ENCODE measurements around the gene PRDM2. TPM values are rescaled to one million over a fixed set of nuclear protein-coding genes. Genes with fewer than 3 reads are reported as not detected.

Gene PRDM2
- total RNA-seq, 2 donors from 2014 or later: 27.8 to 38.9 TPM

- intact Hi-C loops (cut with DNase I): loop anchor here (5.0 kb wide), 1 partner anchor 40 kb away; no protein-coding TSS in a partner anchor
- no peaks in the 10 kb centered on the region for H3K4me1 ChIP-seq (replicated peaks)
- 23% methylated on average over 4 of the region's 4 CpGs for WGBS
- no peak for TF ChIP-seq CTCF (IDR thresholded peaks at IDR 0.05)
- peak; percentile 42 for TF ChIP-seq POLR2AphosphoS5 (IDR thresholded peaks at IDR 0.05)
- H3K27me3 ChIP-seq (replicated peaks; ENCODE audit: insufficient read depth): no peaks in the 10 kb centered on the region
- peak; percentile 16 for DNase-seq (ENCODE audit: low spot score)
- no peaks in the 10 kb centered on the region for H3K36me3 ChIP-seq
- no peak overlapping the region for H3K27ac ChIP-seq
- no peak overlapping the region for H3K4me3 ChIP-seq
- H3K9me3 ChIP-seq: no peaks in the 10 kb centered on the region
Observed at GRCh38 chr1:13662493-13662892, 37.5 kb upstream of the PRDM2 start.

- no peak for DNase-seq (ENCODE audit: low spot score)
- 77% methylated on average over 4 of the region's 4 CpGs for WGBS
- intact Hi-C loops (cut with DNase I): loop anchor here (2.0 to 5.0 kb wide), 2 partner anchors 42 to 295 kb away; no protein-coding TSS in a partner anchor
- Histone ChIP-seq H3K36me3 (no peaks in the 10 kb centered on the region), H3K27me3 (replicated peaks; ENCODE audit: insufficient read depth) (no peaks in the 10 kb centered on the region), H3K4me3 (no peak overlapping the region), H3K9me3 (no peaks in the 10 kb centered on the region), H3K4me1 (replicated peaks) (no peaks in the 10 kb centered on the region), H3K27ac (no peak overlapping the region)
- TF ChIP-seq CTCF (IDR thresholded peaks at IDR 0.05): no peak
- TF ChIP-seq POLR2A (IDR thresholded peaks at IDR 0.05): no peak
- no peak for TF ChIP-seq POLR2AphosphoS5 (IDR thresholded peaks at IDR 0.05)
Observed at GRCh38 chr1:13663969-13664368, 36.0 kb upstream of the PRDM2 start.

DNA sequence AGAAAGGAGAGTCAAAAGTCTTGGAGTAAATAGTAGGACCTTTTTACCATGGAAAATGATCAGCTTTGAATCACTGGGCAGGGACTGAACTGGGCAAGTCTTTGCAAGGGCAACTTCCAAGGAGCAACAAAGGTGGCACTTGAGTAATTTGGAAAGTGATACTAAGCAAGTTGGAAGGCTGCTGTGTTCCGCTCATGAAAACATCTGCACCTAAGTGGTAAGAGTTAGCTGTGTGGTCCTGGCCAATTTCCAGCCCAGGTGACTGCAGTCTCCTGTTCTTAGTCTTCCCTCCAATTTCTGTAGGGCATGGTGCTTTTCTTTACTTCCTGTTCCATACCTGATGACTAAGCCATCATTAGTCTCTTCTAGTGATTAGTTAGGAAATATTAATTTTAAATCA is 35.5 kb upstream of the PRDM2 start:
- intact Hi-C loops (cut with DNase I): loop anchor here (2.0 to 5.0 kb wide), 2 partner anchors 42 to 294 kb away; no protein-coding TSS in a partner anchor
- no peak overlapping the region for H3K27ac ChIP-seq
- H3K4me1 ChIP-seq (replicated peaks): no peaks in the 10 kb centered on the region
- no peaks in the 10 kb centered on the region for H3K9me3 ChIP-seq
- H3K27me3 ChIP-seq (replicated peaks; ENCODE audit: insufficient read depth): no peaks in the 10 kb centered on the region
- 63% methylated on average over 1 of the region's 1 CpG for WGBS
- TF ChIP-seq POLR2A (IDR thresholded peaks at IDR 0.05): no peak
- no peak for TF ChIP-seq CTCF (IDR thresholded peaks at IDR 0.05)
- TF ChIP-seq POLR2AphosphoS5 (IDR thresholded peaks at IDR 0.05): no peak
- H3K4me3 ChIP-seq: no peak overlapping the region
- no peaks in the 10 kb centered on the region for H3K36me3 ChIP-seq
- peak; percentile 24 for DNase-seq (ENCODE audit: low spot score)

GRCh38 chr1:13666317-13666716 is 33.7 kb upstream of the PRDM2 start:
- Histone ChIP-seq H3K4me3 (no peak overlapping the region), H3K4me1 (replicated peaks) (no peaks in the 10 kb centered on the region), H3K27me3 (replicated peaks; ENCODE audit: insufficient read depth) (no peaks in the 10 kb centered on the region), H3K27ac (no peak overlapping the region), H3K9me3 (no peaks in the 10 kb centered on the region), H3K36me3 (no peaks in the 10 kb centered on the region)
- intact Hi-C loops (cut with DNase I): loop anchor here (5.0 kb wide), 2 partner anchors 61 to 146 kb away; no protein-coding TSS in a partner anchor
- TF ChIP-seq CTCF (IDR thresholded peaks at IDR 0.05): no peak
- TF ChIP-seq POLR2AphosphoS5 (IDR thresholded peaks at IDR 0.05): no peak
- TF ChIP-seq POLR2A (IDR thresholded peaks at IDR 0.05): no peak
- 77% methylated on average over 5 of the region's 5 CpGs for WGBS
- DNase-seq (ENCODE audit: low spot score): no peak

GRCh38 chr1:13667691-13668090 is 32.3 kb upstream of the PRDM2 start:
- H3K9me3 ChIP-seq: no peaks in the 10 kb centered on the region
- H3K36me3 ChIP-seq: no peaks in the 10 kb centered on the region
- no peaks in the 10 kb centered on the region for H3K4me1 ChIP-seq (replicated peaks)
- intact Hi-C loops (cut with DNase I): loop anchor here (5.0 kb wide), 2 partner anchors 60 to 145 kb away; no protein-coding TSS in a partner anchor
- H3K4me3 ChIP-seq: no peak overlapping the region
- no peak for TF ChIP-seq POLR2AphosphoS5 (IDR thresholded peaks at IDR 0.05)
- no peak for TF ChIP-seq POLR2A (IDR thresholded peaks at IDR 0.05)
- TF ChIP-seq CTCF (IDR thresholded peaks at IDR 0.05): no peak
- 79% methylated on average over 4 of the region's 4 CpGs for WGBS
- no peaks in the 10 kb centered on the region for H3K27me3 ChIP-seq (replicated peaks; ENCODE audit: insufficient read depth)
- no peak overlapping the region for H3K27ac ChIP-seq
- DNase-seq (ENCODE audit: low spot score): no peak
